CD4-positive, alpha-beta memory T cell (primary cell): ENCODE results near the gene ZDHHC1. TPM values are rescaled to one million over a fixed set of nuclear protein-coding genes. Genes with fewer than 3 reads are reported as not detected.

ENCODE experiments used
- CTCF ChIA-PET: fragments of 350-600 bp; sonication (Branson Sonifier 250); formaldehyde crosslinking; loops from one replicate; lab custom pipeline; 2021; ENCODE audit warnings: inconsistent platforms; ENCODE audit not compliant: partially characterized antibody; lab: Charles Lee
- POLR2A ChIA-PET: fragments of 350-600 bp; sonication (Branson Sonifier 250); formaldehyde crosslinking; loops from one replicate; lab custom pipeline; 2021; ENCODE audit not compliant: partially characterized antibody; lab: Charles Lee
- DNase-seq, 5 donors: peaks; one replicate each; pipeline versions ENCODE4 v3.0.0 to v3.0.0-alpha.2; 2020 to 2022; ENCODE audit warnings: mixed read lengths in 1 of 5
- H3K27ac ChIP-seq: one replicate; pipeline ENCODE4 v1.7.0; 2013; ENCODE audit warnings: low read depth, low read length
- H3K27me3 ChIP-seq: 2 replicates; pipeline ENCODE4 v1.7.0; 2013; ENCODE audit warnings: mild to moderate bottlenecking, low read length, moderate library complexity; ENCODE audit not compliant: insufficient read depth
- H3K36me3 ChIP-seq: 2 replicates; pipeline ENCODE4 v1.7.0; 2013; ENCODE audit warnings: mild to moderate bottlenecking, low read length, moderate library complexity; ENCODE audit not compliant: insufficient read depth
- H3K4me1 ChIP-seq: 2 replicates; pipeline ENCODE4 v1.7.0; 2013; ENCODE audit warnings: mild to moderate bottlenecking, low read length, moderate library complexity; ENCODE audit not compliant: insufficient read depth
- H3K4me3 ChIP-seq, 2 donors: one replicate each; pipeline ENCODE4 v1.7.0; 2013; ENCODE audit warnings: low read length in 2 of 2, mild to moderate bottlenecking in 1 of 2
- H3K9me3 ChIP-seq, 2 donors: one replicate each; pipeline ENCODE4 v1.7.0; 2013; ENCODE audit warnings: low read length in 2 of 2, control low read depth in 1 of 2; ENCODE audit not compliant: control insufficient read depth in 1 of 2
- H3K27ac Mint-ChIP-seq, 7 donors: one replicate each; pipeline ENCODE4 v1.8.0; 2020 to 2021; ENCODE audit warnings: mixed read lengths in 7 of 7, mild to moderate bottlenecking in 6 of 7, inconsistent platforms in 3 of 7, moderate library complexity in 3 of 7
- H3K27me3 Mint-ChIP-seq, 2 donors: one replicate each; pipeline ENCODE4 v1.8.0; 2020 to 2021; ENCODE audit warnings: mixed read lengths in 2 of 2
- H3K36me3 Mint-ChIP-seq, 2 donors: one replicate each; pipeline ENCODE4 v1.8.0; 2020 to 2021; ENCODE audit warnings: mixed read lengths in 2 of 2, inconsistent platforms in 1 of 2, mild to moderate bottlenecking in 1 of 2
- H3K4me1 Mint-ChIP-seq, 4 donors: one replicate each; pipeline ENCODE4 v1.8.0; 2020 to 2021; ENCODE audit warnings: mixed read lengths in 4 of 4, mild to moderate bottlenecking in 1 of 4
- H3K4me3 Mint-ChIP-seq, 8 donors: one replicate each; pipeline ENCODE4 v1.8.0; 2020 to 2021; ENCODE audit warnings: mixed read lengths in 8 of 8, mild to moderate bottlenecking in 7 of 8, moderate library complexity in 6 of 8, inconsistent platforms in 3 of 8
- H3K9me3 Mint-ChIP-seq, 8 donors: one replicate each; pipeline ENCODE4 v1.8.0; 2020 to 2021; ENCODE audit warnings: mixed read lengths in 8 of 8, mild to moderate bottlenecking in 5 of 8, inconsistent platforms in 3 of 8, moderate library complexity in 1 of 8
- intact Hi-C: fragments of 100-400 bp; cut with micrococcal nuclease; formaldehyde crosslinking; loops from one replicate; pipeline ENCODE4 v1.15.1; 2023
- polyA plus RNA-seq, 2 donors: library from polyadenylated mRNA; unstranded; fragments of 300-500 nt; fragmentation: Illumina TruSeq; gene quantifications; one replicate each; pipeline ENCODE4 v1.2.3, GENCODE V29; 2021
- total RNA-seq, 2 experiments: library from RNA; stranded (reverse); gene quantifications; one replicate each; pipeline ENCODE4 v1.2.3, GENCODE V29; 2021

Gene ZDHHC1
- total and polyA plus RNA-seq, 4 experiments from 2014 or later, result not detected

- Mint-ChIP-seq H3K27me3 (no peaks in the 10 kb centered on the region), H3K4me1 (peaks cover 0 to 2% (median 0%) of the 10 kb centered on the region in 4 donors), H3K9me3 (peaks cover 0 to 1% (median 0%) of the 10 kb centered on the region in 8 donors), H3K36me3 (peaks cover 8 to 59% of the 10 kb centered on the region in 2 donors), H3K4me3 (no peak overlapping the region), H3K27ac (no peak overlapping the region)
- Histone ChIP-seq H3K27me3 (no peaks in the 10 kb centered on the region), H3K36me3 (peaks cover 16% of the 10 kb centered on the region), H3K4me1 (no peaks in the 10 kb centered on the region), H3K4me3 (no peak overlapping the region), H3K9me3 (no peaks in the 10 kb centered on the region), H3K27ac (no peak overlapping the region)
- CTCF ChIA-PET, result interaction anchor here (2.0 kb wide), 1 partner anchor 15 kb away, joined by 5 read pairs; no protein-coding TSS in a partner anchor
- DNase-seq, result no peak
- intact Hi-C loops, result no loop called here
- POLR2A ChIA-PET, result no interaction called here
These were observed 27.0 kb upstream of the ZDHHC1 start for GRCh38 chr16:67443265-67443664.

GRCh38 chr16:67442581-67443255, 26.4 kb upstream of the ZDHHC1 start:
- Histone ChIP-seq H3K27ac (no peak overlapping the region), H3K9me3 (no peaks in the 10 kb centered on the region), H3K36me3 (peaks cover 18% of the 10 kb centered on the region), H3K4me3 (no peak overlapping the region), H3K4me1 (no peaks in the 10 kb centered on the region), H3K27me3 (no peaks in the 10 kb centered on the region)
- ChIA-PET POLR2A (no interaction called here), CTCF (interaction anchor here (2.0 kb wide), 1 partner anchor 15 kb away, joined by 5 read pairs; no protein-coding TSS in a partner anchor)
- Mint-ChIP-seq H3K36me3 (peaks cover 13 to 62% of the 10 kb centered on the region in 2 donors), H3K27ac (no peak overlapping the region), H3K4me1 (peaks cover 0 to 3% (median 0%) of the 10 kb centered on the region in 4 donors), H3K9me3 (peaks cover 0 to 1% (median 0%) of the 10 kb centered on the region in 8 donors), H3K4me3 (no peak overlapping the region), H3K27me3 (no peaks in the 10 kb centered on the region)
- intact Hi-C loops, result no loop called here
- no peak for DNase-seq

- Mint-ChIP-seq H3K27ac (peak overlapping the region in 3 of 7 donors; percentile 38 to 85 (median 78)), H3K27me3 (no peaks in the 10 kb centered on the region), H3K9me3 (peaks cover 0 to 1% (median 0%) of the 10 kb centered on the region in 8 donors), H3K4me1 (peaks cover 0 to 3% (median 0%) of the 10 kb centered on the region in 4 donors), H3K36me3 (peaks cover 16 to 63% of the 10 kb centered on the region in 2 donors), H3K4me3 (no peak overlapping the region)
- Histone ChIP-seq H3K27ac (no peak overlapping the region), H3K9me3 (no peaks in the 10 kb centered on the region), H3K36me3 (peaks cover 18% of the 10 kb centered on the region), H3K4me3 (no peak overlapping the region), H3K27me3 (no peaks in the 10 kb centered on the region), H3K4me1 (no peaks in the 10 kb centered on the region)
- POLR2A ChIA-PET, result no interaction called here
- intact Hi-C loops, result no loop called here
- no peak for DNase-seq
- CTCF ChIA-PET, result no interaction called here
These were observed 25.6 kb upstream of the ZDHHC1 start for GRCh38 chr16:67441907-67442306.

- ChIA-PET CTCF (interaction anchor here (0.7 kb wide), 1 partner anchor 181 kb away, joined by 3 read pairs; no protein-coding TSS in a partner anchor), POLR2A (no interaction called here)
- no peak for DNase-seq
- no peak overlapping the region for H3K4me3 ChIP-seq
- H3K4me1 Mint-ChIP-seq, result peaks cover 0 to 3% (median 0%) of the 10 kb centered on the region in 4 donors
- H3K36me3 Mint-ChIP-seq, result peaks cover 16 to 61% of the 10 kb centered on the region in 2 donors
- H3K27ac ChIP-seq, result no peak overlapping the region
- intact Hi-C loops, result no loop called here
- no peaks in the 10 kb centered on the region for H3K4me1 ChIP-seq
- H3K27me3 ChIP-seq, result no peaks in the 10 kb centered on the region
- peak overlapping the region in 1 of 7 donors; percentile 78 for H3K27ac Mint-ChIP-seq
- H3K36me3 ChIP-seq, result peaks cover 18% of the 10 kb centered on the region
- no peaks in the 10 kb centered on the region for H3K9me3 ChIP-seq
- H3K27me3 Mint-ChIP-seq, result no peaks in the 10 kb centered on the region
- H3K9me3 Mint-ChIP-seq, result peaks cover 0 to 1% (median 0%) of the 10 kb centered on the region in 8 donors
- H3K4me3 Mint-ChIP-seq, result no peak overlapping the region
These were observed 25.0 kb upstream of the ZDHHC1 start for GRCh38 chr16:67441271-67441753.

GRCh38 chr16:67438824-67439393, 22.6 kb upstream of the ZDHHC1 start:
- no peaks in the 10 kb centered on the region for H3K9me3 ChIP-seq
- Mint-ChIP-seq H3K9me3 (peaks cover 0 to 1% (median 0%) of the 10 kb centered on the region in 8 donors), H3K27ac (peak overlapping the region in 1 of 7 donors; percentile 35), H3K4me3 (no peak overlapping the region), H3K4me1 (peaks cover 0 to 3% (median 0%) of the 10 kb centered on the region in 4 donors), H3K27me3 (no peaks in the 10 kb centered on the region), H3K36me3 (peaks cover 16 to 48% of the 10 kb centered on the region in 2 donors)
- H3K27me3 ChIP-seq, result no peaks in the 10 kb centered on the region
- ChIA-PET POLR2A (interaction anchor here (1.1 kb wide), 1 partner anchor 9 kb away, joined by 3 read pairs; no protein-coding TSS in a partner anchor), CTCF (interaction anchor here (0.6 kb wide), 1 partner anchor 11 kb away, joined by 3 read pairs; no protein-coding TSS in a partner anchor)
- peaks cover 18% of the 10 kb centered on the region for H3K36me3 ChIP-seq
- no peaks in the 10 kb centered on the region for H3K4me1 ChIP-seq
- DNase-seq, result no peak
- intact Hi-C loops, result no loop called here
- no peak overlapping the region for H3K27ac ChIP-seq
- no peak overlapping the region for H3K4me3 ChIP-seq

GRCh38 chr16:67438098-67438791, 22.0 kb upstream of the ZDHHC1 start:
- intact Hi-C loops, result no loop called here
- H3K4me3 ChIP-seq, result no peak overlapping the region
- H3K27ac ChIP-seq, result no peak overlapping the region
- POLR2A ChIA-PET, result interaction anchor here (1.1 kb wide), 1 partner anchor 10 kb away, joined by 3 read pairs; no protein-coding TSS in a partner anchor
- peaks cover 18% of the 10 kb centered on the region for H3K36me3 ChIP-seq
- Mint-ChIP-seq H3K27ac (peak overlapping the region in 1 of 7 donors; percentile 7), H3K4me3 (no peak overlapping the region), H3K4me1 (peaks cover 0 to 3% (median 0%) of the 10 kb centered on the region in 4 donors), H3K9me3 (peaks cover 0 to 1% (median 0%) of the 10 kb centered on the region in 8 donors), H3K36me3 (peaks cover 16 to 46% of the 10 kb centered on the region in 2 donors), H3K27me3 (no peaks in the 10 kb centered on the region)
- H3K27me3 ChIP-seq, result no peaks in the 10 kb centered on the region
- no peaks in the 10 kb centered on the region for H3K4me1 ChIP-seq
- H3K9me3 ChIP-seq, result no peaks in the 10 kb centered on the region
- DNase-seq, result no peak
- CTCF ChIA-PET, result no interaction called here
